Mucosa of descending colon (tissue), 3 donors: ENCODE data around the gene IMPDH2. TPM values are rescaled to one million over a fixed set of nuclear protein-coding genes. Genes with fewer than 3 reads are reported as not detected.
A peak's percentile ranks its signal among the peaks of the same experiment; 100 is the strongest.

Experiments
- ATAC-seq: fragments of 200-7000 bp; cut with Tn5 transposase; one replicate; pipeline ENCODE4 v1.9.1; 2020; ENCODE audit warnings: mild to moderate bottlenecking, moderate library complexity
- DNase-seq, 3 donors: peaks; one replicate each; pipeline ENCODE4 v3.0.0-alpha.2; 2020
- H3K36me3 ChIP-seq: fragments of 200-600 bp; one replicate; pipeline ENCODE4 v1.8.0; 2021; ENCODE audit warnings: low read depth, mild to moderate bottlenecking
- H3K4me1 ChIP-seq: fragments of 200-600 bp; one replicate; pipeline ENCODE4 v1.8.0; 2021; ENCODE audit warnings: low read depth, mild to moderate bottlenecking
- H3K4me3 ChIP-seq: fragments of 200-600 bp; one replicate; pipeline ENCODE4 v1.8.0; 2021; ENCODE audit warnings: mild to moderate bottlenecking
- H3K9me3 ChIP-seq: fragments of 200-600 bp; one replicate; pipeline ENCODE4 v1.8.0; 2021; ENCODE audit warnings: mild to moderate bottlenecking
- intact Hi-C, 2 donors: fragments of 100-400 bp; cut with DNase I in 1 of 2; cut with micrococcal nuclease in 1 of 2; formaldehyde crosslinking; loops; one replicate each; pipeline versions ENCODE4 v1.11.0 to v1.11.1; 2022; cut with DNase I, micrococcal nuclease
- total RNA-seq, 3 donors: library from RNA; stranded (reverse); fragmentation: NEBNext Ultra II Directional in 2 of 3; extraction: Animal tissue kit (Norgen Biotek cat#: 25700) in 2 of 3; gene quantifications; one replicate each; pipeline versions ENCODE4 v1.2.1 to v1.2.4, GENCODE V29; 2021 to 2023
- TF ChIP-seq, protein P1 (sequence below): fragments of 200-600 bp; IDR thresholded peaks from one replicate; pipeline ENCODE4 v1.8.0; 2022; ENCODE audit warnings: antibody characterized with exemption, mild to moderate bottlenecking
- donor health status: DM: no; HTN: no; CAD: no; lungs with moderate emphysema.
- donor health status: DM: no; HTN: no; CAD: no.
- donor health status: DM: no; HTN: yes; CAD: no.

Gene IMPDH2
- total RNA-seq, 3 donors from 2014 or later = 113 to 146 (median 114) TPM

DNA sequence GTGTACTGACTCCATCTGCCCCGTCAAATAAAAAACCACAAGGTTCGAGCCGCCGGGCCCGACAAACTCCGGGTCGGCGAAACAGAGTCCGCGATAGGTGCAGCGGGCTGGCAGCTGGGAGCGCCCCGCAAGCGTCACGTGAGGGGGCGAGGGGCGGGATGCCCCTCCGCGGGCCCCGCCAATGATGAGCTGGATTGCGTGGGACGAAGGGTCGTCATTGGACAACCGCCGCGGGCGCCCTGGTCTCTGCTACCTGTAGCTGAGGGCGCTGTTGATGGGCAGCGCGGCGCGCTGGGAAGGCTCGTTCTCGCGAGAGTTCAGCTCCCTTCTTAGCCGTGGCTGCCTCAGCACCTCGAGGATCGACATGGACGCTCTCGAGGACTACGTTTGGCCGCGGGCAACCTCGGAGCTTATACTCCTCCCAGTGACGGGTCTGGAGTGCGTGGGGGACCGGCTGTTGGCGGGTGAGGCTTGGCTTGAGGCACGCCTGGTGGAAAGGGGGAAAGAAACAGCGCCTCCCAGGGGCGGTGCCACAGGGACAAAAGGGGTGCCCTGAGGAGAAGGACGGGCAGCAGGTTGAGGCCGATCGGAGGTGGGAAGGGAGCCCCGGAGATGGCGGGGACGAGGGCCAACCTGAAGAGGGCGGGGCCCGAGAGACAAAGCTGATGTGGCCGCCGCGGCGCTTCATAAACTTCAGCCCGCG lies 22.0 kb downstream of the IMPDH2 start, which contains the start of gene WDR6:
WDR6 (plus strand) TSS at position 324 of the 703 bp plus-strand sequence; CDS start at position 365, 41 bp downstream.
- Histone ChIP-seq H3K9me3 (no peaks in the 10 kb centered on the region), H3K36me3 (no peaks in the 10 kb centered on the region), H3K4me3 (peak within 1 kb of the TSS; percentile 51), H3K4me1 (peaks cover 9% of the 10 kb centered on the region)
- TF ChIP-seq, protein P1, sequence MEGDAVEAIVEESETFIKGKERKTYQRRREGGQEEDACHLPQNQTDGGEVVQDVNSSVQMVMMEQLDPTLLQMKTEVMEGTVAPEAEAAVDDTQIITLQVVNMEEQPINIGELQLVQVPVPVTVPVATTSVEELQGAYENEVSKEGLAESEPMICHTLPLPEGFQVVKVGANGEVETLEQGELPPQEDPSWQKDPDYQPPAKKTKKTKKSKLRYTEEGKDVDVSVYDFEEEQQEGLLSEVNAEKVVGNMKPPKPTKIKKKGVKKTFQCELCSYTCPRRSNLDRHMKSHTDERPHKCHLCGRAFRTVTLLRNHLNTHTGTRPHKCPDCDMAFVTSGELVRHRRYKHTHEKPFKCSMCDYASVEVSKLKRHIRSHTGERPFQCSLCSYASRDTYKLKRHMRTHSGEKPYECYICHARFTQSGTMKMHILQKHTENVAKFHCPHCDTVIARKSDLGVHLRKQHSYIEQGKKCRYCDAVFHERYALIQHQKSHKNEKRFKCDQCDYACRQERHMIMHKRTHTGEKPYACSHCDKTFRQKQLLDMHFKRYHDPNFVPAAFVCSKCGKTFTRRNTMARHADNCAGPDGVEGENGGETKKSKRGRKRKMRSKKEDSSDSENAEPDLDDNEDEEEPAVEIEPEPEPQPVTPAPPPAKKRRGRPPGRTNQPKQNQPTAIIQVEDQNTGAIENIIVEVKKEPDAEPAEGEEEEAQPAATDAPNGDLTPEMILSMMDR = no peak
- ATAC-seq (peak; percentile 89), DNase-seq (peak; percentile 97 to 99 (median 97))
- intact Hi-C loops = no loop called here

DNA sequence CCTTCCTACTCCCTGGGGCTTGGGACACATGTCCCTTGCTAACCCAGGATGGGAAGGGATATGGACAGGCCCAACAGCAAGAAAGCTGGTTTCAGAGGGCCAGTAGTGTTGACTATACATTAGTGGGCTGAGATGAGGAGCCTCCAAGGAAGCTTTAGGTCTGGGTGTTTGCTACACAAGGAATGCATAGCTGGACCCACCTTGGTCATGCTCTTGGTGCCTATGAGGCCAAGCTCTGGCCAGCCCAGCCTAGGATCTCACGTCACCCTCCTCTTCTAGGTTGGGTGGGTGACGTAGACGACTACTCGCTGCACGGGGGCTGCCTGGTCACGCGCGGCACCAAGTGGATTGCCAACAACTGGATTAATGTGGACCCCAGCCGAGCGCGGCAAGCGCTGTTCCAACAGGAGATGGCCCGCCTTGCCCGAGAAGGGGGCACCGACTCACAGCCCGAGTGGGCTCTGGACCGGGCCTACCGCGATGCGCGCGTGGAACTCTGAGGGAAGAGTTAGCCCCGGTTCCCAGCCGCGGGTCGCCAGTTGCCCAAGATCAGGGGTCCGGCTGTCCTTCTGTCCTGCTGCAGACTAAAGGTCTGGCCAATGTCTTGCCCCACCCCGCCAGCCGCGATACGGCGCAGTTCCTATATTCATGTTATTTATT lies 22.7 kb downstream of the IMPDH2 start:
- ATAC-seq (peak; percentile 0), DNase-seq (peak in 1 of 3 donors; percentile 76)
- no peaks in the 10 kb centered on the region for H3K9me3 ChIP-seq
- H3K36me3 ChIP-seq = no peaks in the 10 kb centered on the region
- TF ChIP-seq, protein P1 = no peak
- intact Hi-C loops = no loop called here
- peak overlapping the region; percentile 51 for H3K4me3 ChIP-seq
- peaks cover 9% of the 10 kb centered on the region for H3K4me1 ChIP-seq

DNA sequence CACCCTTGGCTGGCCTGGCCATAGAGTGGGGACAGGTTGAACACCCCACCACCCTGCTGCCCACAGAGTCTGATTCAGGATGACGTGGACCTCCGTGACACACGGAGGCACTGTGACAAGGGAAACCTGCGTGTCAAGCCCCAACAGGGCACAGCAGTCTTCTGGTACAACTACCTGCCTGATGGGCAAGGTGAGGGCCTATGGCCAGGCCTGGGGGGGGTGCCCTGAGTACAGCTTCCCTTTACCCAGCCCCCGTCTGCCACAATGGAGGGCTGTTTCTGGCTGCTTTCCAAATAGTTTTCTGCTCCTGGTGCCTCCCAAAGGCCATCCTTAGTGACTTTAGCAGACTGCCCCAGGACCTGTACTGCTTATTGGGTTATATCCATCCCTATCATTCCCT lies 23.2 kb downstream of the IMPDH2 start:
- Histone ChIP-seq H3K4me1 (peaks cover 9% of the 10 kb centered on the region), H3K36me3 (no peaks in the 10 kb centered on the region), H3K9me3 (no peaks in the 10 kb centered on the region), H3K4me3 (no peak overlapping the region)
- TF ChIP-seq, protein P1 = no peak
- no peak for DNase-seq
- ATAC-seq = no peak
- intact Hi-C loops = no loop called here

DNA sequence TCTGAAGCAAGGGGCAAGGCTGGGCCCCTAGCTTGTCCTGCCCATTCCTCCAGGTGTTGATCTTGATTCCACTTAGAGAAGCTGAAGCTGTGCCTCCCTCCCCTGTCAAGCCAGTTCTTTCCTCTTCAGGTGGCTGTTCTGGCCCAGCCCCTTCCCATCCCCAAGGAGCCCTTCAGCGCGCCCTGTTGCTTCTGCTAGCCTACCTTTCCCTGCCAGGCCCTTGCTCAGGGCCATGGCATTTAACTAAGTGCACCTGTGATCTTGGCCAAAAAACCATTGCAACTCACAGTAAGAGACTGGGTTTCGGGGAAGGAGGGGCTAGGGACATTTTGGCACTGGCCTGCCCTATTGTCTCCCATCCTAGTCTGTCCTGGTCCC lies 23.9 kb downstream of the IMPDH2 start:
- intact Hi-C loops = no loop called here
- Histone ChIP-seq H3K4me1 (peaks cover 9% of the 10 kb centered on the region), H3K4me3 (no peak overlapping the region), H3K36me3 (no peaks in the 10 kb centered on the region), H3K9me3 (no peaks in the 10 kb centered on the region)
- ATAC-seq (no peak), DNase-seq (no peak)
- TF ChIP-seq, protein P1 = no peak

DNA sequence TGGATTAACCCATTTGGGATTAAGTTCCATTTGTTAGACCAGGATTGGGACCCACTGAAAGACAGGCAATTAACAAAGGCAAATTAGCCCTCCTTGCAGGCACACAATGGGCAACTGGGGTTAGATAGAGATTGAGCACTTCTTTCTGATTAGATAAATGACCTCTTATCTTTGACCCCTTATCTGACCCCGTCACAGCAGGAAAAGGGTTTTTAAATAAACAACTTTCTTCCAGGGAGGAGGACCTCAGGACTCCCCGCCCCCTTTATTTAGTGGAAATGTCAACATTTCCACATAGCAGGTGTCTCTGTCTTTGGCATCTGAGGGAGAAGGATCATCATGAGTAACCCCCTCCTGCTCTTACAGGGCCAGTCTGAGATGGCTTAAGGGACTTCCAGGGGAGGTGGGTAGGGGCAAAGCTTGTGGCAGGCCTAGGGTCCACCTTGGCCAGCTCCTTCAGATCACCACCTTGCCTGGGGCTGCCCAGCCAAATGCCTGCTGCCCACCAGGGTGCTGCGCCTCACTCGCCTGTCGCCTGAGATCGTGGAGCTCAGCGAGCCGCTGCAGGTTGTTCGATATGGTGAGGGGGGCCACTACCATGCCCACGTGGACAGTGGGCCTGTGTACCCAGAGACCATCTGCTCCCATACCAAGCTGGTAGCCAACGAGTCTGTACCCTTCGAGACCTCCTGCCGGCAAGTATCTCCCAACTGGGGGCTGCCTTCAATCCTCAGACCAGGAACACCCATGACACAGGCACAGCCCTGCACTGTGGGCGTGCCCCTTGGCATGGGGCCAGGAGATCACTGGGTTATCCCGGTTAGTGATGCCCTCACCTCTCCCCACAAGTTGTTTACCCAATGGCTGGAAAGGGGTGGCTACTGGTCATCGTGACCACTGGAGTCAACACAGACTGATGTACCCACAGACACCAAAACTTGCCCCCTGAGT lies 24.6 kb downstream of the IMPDH2 start:
- Histone ChIP-seq H3K36me3 (no peaks in the 10 kb centered on the region), H3K9me3 (no peaks in the 10 kb centered on the region), H3K4me1 (peaks cover 9% of the 10 kb centered on the region), H3K4me3 (no peak overlapping the region)
- intact Hi-C loops = no loop called here
- ATAC-seq (no peak), DNase-seq (peak; percentile 81 to 87 (median 84))
- TF ChIP-seq, protein P1 = no peak
